Stomach (tissue), 9 donors: ENCODE results near the gene MEPE. TPM values are rescaled to one million over a fixed set of nuclear protein-coding genes. Genes with fewer than 3 reads are reported as not detected.

Experiments used
- DNase-seq, 2 donors: peaks; one replicate each; pipeline versions ENCODE4 v3.0.0 to v3.0.0-alpha.2; 2013 to 2019
- H3K27ac ChIP-seq, 5 donors: fragments of 200-600 bp in 4 of 5; sonication (generic) in 4 of 5; one replicate each; pipeline ENCODE4 v1.5.1; 2013 to 2019; ENCODE audit warnings: mild to moderate bottlenecking in 1 of 5, moderate library complexity in 1 of 5
- H3K27me3 ChIP-seq, 3 donors: fragments of 200-600 bp; sonication (generic); one replicate each; pipeline ENCODE4 v1.5.1; 2017 to 2019; ENCODE audit warnings: mixed run types in 1 of 3
- H3K36me3 ChIP-seq, 4 donors: fragments of 200-600 bp; sonication (generic); 1 replicate in 3 of 4; 2 replicates in 1 of 4; pipeline ENCODE4 v1.5.1; 2016 to 2019
- H3K4me1 ChIP-seq, 4 donors: fragments of 200-600 bp; sonication (generic); one replicate each; pipeline ENCODE4 v1.5.1; 2016 to 2019
- H3K4me3 ChIP-seq, 4 donors: fragments of 200-600 bp; sonication (generic) in 3 of 4; one replicate each; pipeline ENCODE4 v1.5.1; 2016 to 2019; ENCODE audit warnings: mild to moderate bottlenecking in 1 of 4
- H3K9me3 ChIP-seq, 4 donors: fragments of 200-600 bp; sonication (generic); one replicate each; pipeline ENCODE4 v1.5.1; 2016 to 2019
- CTCF ChIP-seq, 7 experiments: fragments of 450-650 bp in 4 of 7; fragments of 200-600 bp in 3 of 7; sonication (generic) in 3 of 7; IDR thresholded peaks; one replicate each; pipeline ENCODE4 v1.5.1; 2016 to 2019; ENCODE audit warnings: antibody characterized with exemption in 7 of 7, control low read depth in 2 of 7, mild to moderate bottlenecking in 1 of 7
- EP300 ChIP-seq: sonication (generic); formaldehyde crosslinking; IDR thresholded peaks from one replicate; pipeline ENCODE4 v1.6.1; 2017; ENCODE audit warnings: antibody characterized with exemption
- POLR2A ChIP-seq, 4 donors: fragments of 450-650 bp; IDR thresholded peaks; one replicate each; pipeline ENCODE4 v1.6.1; 2016; ENCODE audit warnings: antibody characterized with exemption in 4 of 4, control low read depth in 2 of 4, mild to moderate bottlenecking in 1 of 4, moderate library complexity in 1 of 4
- POLR2AphosphoS5 ChIP-seq, 3 donors: sonication (generic); formaldehyde crosslinking; IDR thresholded peaks; one replicate each; pipeline ENCODE4 v1.6.1; 2016; ENCODE audit warnings: antibody characterized with exemption in 3 of 3
- WGBS, 5 donors: extraction: QIAGEN DNeasy Blood & Tissue Kit in 3 of 5; methylation state at CpG; one replicate each; pipeline versions ENCODE4 v1.1.5 to v1.1.7; 2013 to 2018; 5-methylcytosine and 5-hydroxymethylcytosine counted together
- intact Hi-C: fragments of 100-400 bp; cut with DNase I; formaldehyde crosslinking; loops from one replicate; pipeline ENCODE4 v1.15.1; 2023; ENCODE audit warnings: low total_unique reads
- polyA plus RNA-seq, 3 donors: library from polyadenylated mRNA; stranded (reverse); fragments of 200-250 nt; gene quantifications; one replicate each; pipeline ENCODE4 v1.2.3, GENCODE V29; 2013
- total RNA-seq, 5 donors: library from RNA; depleted of rRNA; stranded (reverse); fragments of >200 nt; gene quantifications; one replicate each; pipeline versions ENCODE4 v1.1.0 to v1.2.3, GENCODE V29; 2014 to 2016
- donor health status: healthy with polysubstance abuse.
- donor health status: Bipolar disorder and iron deficiency.
- donor health status: healthy.

The MEPE gene
- total and polyA plus RNA-seq, 8 donors: not detected

- H3K4me3 ChIP-seq: no peak overlapping the region
- no peak overlapping the region for H3K27ac ChIP-seq
- H3K36me3 ChIP-seq: no peaks in the 10 kb centered on the region
- no peak for TF ChIP-seq POLR2AphosphoS5 (IDR thresholded peaks at IDR 0.05)
- intact Hi-C loops: no loop called here
- H3K27me3 ChIP-seq: no peaks in the 10 kb centered on the region
- WGBS, 5 donors: 89 to 97% (median 91%) methylated on average over 2 of the region's 2 CpGs
- DNase-seq: no peak
- peaks cover 0 to 7% (median 0%) of the 10 kb centered on the region in 4 donors for H3K9me3 ChIP-seq
- peaks cover 0 to 12% (median 3%) of the 10 kb centered on the region in 4 donors for H3K4me1 ChIP-seq
Measured at GRCh38 chr4:87862236-87862635, 29.5 kb downstream of the MEPE start.

- no peak for DNase-seq
- Histone ChIP-seq H3K4me3 (no peak overlapping the region), H3K4me1 (peaks cover 0 to 12% (median 3%) of the 10 kb centered on the region in 4 donors), H3K36me3 (no peaks in the 10 kb centered on the region), H3K27ac (no peak overlapping the region), H3K9me3 (peaks cover 0 to 7% (median 0%) of the 10 kb centered on the region in 4 donors), H3K27me3 (no peaks in the 10 kb centered on the region)
- 66 to 90% (median 89%) methylated on average over 7 to 23 of the region's 23 CpGs for WGBS, 5 donors
- TF ChIP-seq CTCF (IDR thresholded peaks at IDR 0.05) (no peak), EP300 (no peak)
- intact Hi-C loops: no loop called here
Measured at GRCh38 chr4:87863486-87863885, 30.7 kb downstream of the MEPE start.

GRCh38 chr4:87864321-87864720, 31.6 kb downstream of the MEPE start:
- Histone ChIP-seq H3K27me3 (no peaks in the 10 kb centered on the region), H3K27ac (no peak overlapping the region), H3K4me1 (peaks cover 0 to 12% (median 3%) of the 10 kb centered on the region in 4 donors), H3K36me3 (no peaks in the 10 kb centered on the region), H3K4me3 (no peak overlapping the region), H3K9me3 (peaks cover 0 to 7% (median 0%) of the 10 kb centered on the region in 4 donors)
- TF ChIP-seq POLR2A (IDR thresholded peaks at IDR 0.05): no peak
- TF ChIP-seq EP300: no peak
- TF ChIP-seq POLR2AphosphoS5 (IDR thresholded peaks at IDR 0.05): no peak
- no peak for TF ChIP-seq CTCF (IDR thresholded peaks at IDR 0.05)
- intact Hi-C loops: no loop called here
- WGBS, 5 donors: 94 to 98% (median 95%) methylated on average over 2 of the region's 2 CpGs
- DNase-seq: no peak

GRCh38 chr4:87865288-87865687, 32.5 kb downstream of the MEPE start:
- H3K36me3 ChIP-seq: no peaks in the 10 kb centered on the region
- H3K4me3 ChIP-seq: no peak overlapping the region
- intact Hi-C loops: no loop called here
- peak in 1 of 2 donors; percentile 18 for DNase-seq
- no peak for TF ChIP-seq POLR2AphosphoS5 (IDR thresholded peaks at IDR 0.05)
- TF ChIP-seq EP300: no peak
- TF ChIP-seq POLR2A (IDR thresholded peaks at IDR 0.05): no peak
- no peak for TF ChIP-seq CTCF (IDR thresholded peaks at IDR 0.05)
- WGBS, 5 donors: 44 to 56% (median 46%) methylated on average over 3 of the region's 3 CpGs
- peaks cover 0 to 12% (median 3%) of the 10 kb centered on the region in 4 donors for H3K4me1 ChIP-seq
- no peak overlapping the region for H3K27ac ChIP-seq
- peaks cover 0 to 7% (median 0%) of the 10 kb centered on the region in 4 donors for H3K9me3 ChIP-seq
- H3K27me3 ChIP-seq: no peaks in the 10 kb centered on the region

- intact Hi-C loops: no loop called here
- H3K27ac ChIP-seq: no peak overlapping the region
- H3K4me3 ChIP-seq: no peak overlapping the region
- 25 to 57% (median 36%) methylated on average over 1 of the region's 1 CpG for WGBS, 5 donors
- no peaks in the 10 kb centered on the region for H3K27me3 ChIP-seq
- no peaks in the 10 kb centered on the region for H3K36me3 ChIP-seq
- peaks cover 0 to 7% (median 0%) of the 10 kb centered on the region in 4 donors for H3K9me3 ChIP-seq
- TF ChIP-seq POLR2AphosphoS5 (IDR thresholded peaks at IDR 0.05): no peak
- no peak for TF ChIP-seq EP300
- no peak for TF ChIP-seq CTCF (IDR thresholded peaks at IDR 0.05)
- peak in 1 of 2 donors; percentile 5 for DNase-seq
- peaks cover 0 to 12% (median 3%) of the 10 kb centered on the region in 4 donors for H3K4me1 ChIP-seq
Measured at GRCh38 chr4:87865960-87866598, 33.3 kb downstream of the MEPE start.
